ENCODE data around the gene SERPINA4.

The SERPINA4 gene

GRCh38 chr14:94562022-94562421 lies 780 bp downstream of the SERPINA4 start:
- no peak for ATAC-seq
- TF ChIP-seq TCF4 (CRISPR knock-in tag; IDR thresholded peaks at IDR 0.05; ENCODE audit: borderline replicate concordance) (no peak), CREB5 (CRISPR knock-in tag; IDR thresholded peaks at IDR 0.05; ENCODE audit: low read depth) (no peak), OSR1 (CRISPR knock-in tag; IDR thresholded peaks at IDR 0.05) (no peak), RARB (CRISPR knock-in tag; IDR thresholded peaks at IDR 0.05) (no peak), ZNF70 (CRISPR knock-in tag; IDR thresholded peaks at IDR 0.05) (no peak), CSDC2 (CRISPR knock-in tag; IDR thresholded peaks at IDR 0.05) (no peak), SNAI2 (CRISPR knock-in tag; IDR thresholded peaks at IDR 0.05) (no peak), CSRNP3 (CRISPR knock-in tag; IDR thresholded peaks at IDR 0.05) (no peak), GLIS3 (CRISPR knock-in tag; IDR thresholded peaks at IDR 0.05) (no peak), TOX (CRISPR knock-in tag; IDR thresholded peaks at IDR 0.05; ENCODE audit: borderline replicate concordance) (no peak), BACH2 (CRISPR knock-in tag; IDR thresholded peaks at IDR 0.05; ENCODE audit: borderline replicate concordance) (no peak), ZFP3 (CRISPR knock-in tag; IDR thresholded peaks at IDR 0.05) (no peak), TSHZ2 (CRISPR knock-in tag; IDR thresholded peaks at IDR 0.05) (no peak)

GRCh38 chr14:94562941-94563883 lies 2.0 kb downstream of the SERPINA4 start:
- ATAC-seq, result no peak
- TF ChIP-seq ESRRG (CRISPR knock-in tag; IDR thresholded peaks at IDR 0.05), result no peak
- TF ChIP-seq PPARA (CRISPR knock-in tag; IDR thresholded peaks at IDR 0.05; ENCODE audit: borderline replicate concordance), result no peak
- TF ChIP-seq OSR1 (CRISPR knock-in tag; IDR thresholded peaks at IDR 0.05), result no peak

- TF ChIP-seq ZNF70 (CRISPR knock-in tag; IDR thresholded peaks at IDR 0.05), result no peak
- no peak for TF ChIP-seq TCF4 (CRISPR knock-in tag; IDR thresholded peaks at IDR 0.05; ENCODE audit: borderline replicate concordance)
- TF ChIP-seq ESRRG (CRISPR knock-in tag; IDR thresholded peaks at IDR 0.05), result no peak
- no peak for TF ChIP-seq PPARA (CRISPR knock-in tag; IDR thresholded peaks at IDR 0.05; ENCODE audit: borderline replicate concordance)
- TF ChIP-seq ISL1 (CRISPR knock-in tag; IDR thresholded peaks at IDR 0.05), result no peak
- no peak for TF ChIP-seq CSDC2 (CRISPR knock-in tag; IDR thresholded peaks at IDR 0.05)
- TF ChIP-seq CREB5 (CRISPR knock-in tag; IDR thresholded peaks at IDR 0.05; ENCODE audit: low read depth), result no peak
- TF ChIP-seq OSR1 (CRISPR knock-in tag; IDR thresholded peaks at IDR 0.05), result no peak
- no peak for TF ChIP-seq ZNF8 (CRISPR knock-in tag; IDR thresholded peaks at IDR 0.05)
- TF ChIP-seq TOX (CRISPR knock-in tag; IDR thresholded peaks at IDR 0.05; ENCODE audit: borderline replicate concordance), result no peak
- TF ChIP-seq ZNF565 (CRISPR knock-in tag; conservative IDR thresholded peaks at IDR 0.05; ENCODE audit: low read depth), result no peak
- no peak for TF ChIP-seq SNAI2 (CRISPR knock-in tag; IDR thresholded peaks at IDR 0.05)
- no peak for TF ChIP-seq PATZ1 (CRISPR knock-in tag; IDR thresholded peaks at IDR 0.05; ENCODE audit: borderline replicate concordance)
- no peak for TF ChIP-seq POU6F1 (CRISPR knock-in tag; IDR thresholded peaks at IDR 0.05; ENCODE audit: borderline replicate concordance, low read depth)
- no peak for ATAC-seq
Measured at GRCh38 chr14:94564381-94564780, 3.1 kb downstream of the SERPINA4 start.
